GM18861 (cell line): ENCODE results near the gene PRCD.
"Not testable (repeated sequence)": the region's sequence is repeated elsewhere in the genome, so short reads cannot be mapped to it uniquely, and the experiment has no call there.

Source experiments
- ATAC-seq: cut with Tn5 transposase; IDR thresholded peaks from one replicate; pipeline ENCODE4 v1.9.1; 2021; ENCODE audit not compliant: unreplicated experiment

PRCD gene

GRCh38 chr17:76551685-76552084 is 11.8 kb downstream of the PRCD start:
- ATAC-seq, result no peak

- no peak for ATAC-seq
Observed at GRCh38 chr17:76553178-76553908, 13.5 kb downstream of the PRCD start.

- ATAC-seq, result no peak
Observed at GRCh38 chr17:76554131-76554530, 14.3 kb downstream of the PRCD start.

GRCh38 chr17:76556765-76557367 is 17.0 kb downstream of the PRCD start:
- no peak for ATAC-seq

GRCh38 chr17:76557368-76558197 is 17.7 kb downstream of the PRCD start:
- ATAC-seq, result peak; percentile 77

GRCh38 chr17:76558198-76559095 is 18.6 kb downstream of the PRCD start:
- ATAC-seq, result no peak

- not testable (repeated sequence) for ATAC-seq
Observed at GRCh38 chr17:76559460-76559859, 19.6 kb downstream of the PRCD start.

- ATAC-seq, result no peak
Observed at GRCh38 chr17:76560036-76560876, 20.4 kb downstream of the PRCD start.

GRCh38 chr17:76560877-76561221 is 21.0 kb downstream of the PRCD start:
- no peak for ATAC-seq

GRCh38 chr17:76561332-76561731 is 21.5 kb downstream of the PRCD start:
- ATAC-seq, result no peak

- ATAC-seq, result no peak
Observed at GRCh38 chr17:76561799-76562268, 22.0 kb downstream of the PRCD start.

GRCh38 chr17:76562734-76563148 is 22.9 kb downstream of the PRCD start:
- ATAC-seq, result no peak

- not testable (repeated sequence) for ATAC-seq
Observed at GRCh38 chr17:76563359-76563758, 23.5 kb downstream of the PRCD start.

GRCh38 chr17:76564991-76565727 is 25.3 kb downstream of the PRCD start:
- ATAC-seq, result not testable (repeated sequence)

- ATAC-seq, result no peak
Observed at GRCh38 chr17:76565728-76566612, 26.1 kb downstream of the PRCD start.

- ATAC-seq, result no peak
Observed at GRCh38 chr17:76566613-76566943, 26.7 kb downstream of the PRCD start.

- ATAC-seq, result no peak
Observed at GRCh38 chr17:76566988-76567431, 27.2 kb downstream of the PRCD start.
